Measurements from ENCODE around the gene PCDHGA6. TPM values are rescaled to one million over a fixed set of nuclear protein-coding genes. Genes with fewer than 3 reads are reported as not detected.
"Not testable (repeated sequence)": the region's sequence is repeated elsewhere in the genome, so short reads cannot be mapped to it uniquely, and the experiment has no call there.

The PCDHGA6 gene
- polyA plus RNA-seq (ENCODE audit: insufficient read length in 4 of 4), result 1 to 10 TPM; 5.4 to 9.1 (median 6.5) TPM

DNA sequence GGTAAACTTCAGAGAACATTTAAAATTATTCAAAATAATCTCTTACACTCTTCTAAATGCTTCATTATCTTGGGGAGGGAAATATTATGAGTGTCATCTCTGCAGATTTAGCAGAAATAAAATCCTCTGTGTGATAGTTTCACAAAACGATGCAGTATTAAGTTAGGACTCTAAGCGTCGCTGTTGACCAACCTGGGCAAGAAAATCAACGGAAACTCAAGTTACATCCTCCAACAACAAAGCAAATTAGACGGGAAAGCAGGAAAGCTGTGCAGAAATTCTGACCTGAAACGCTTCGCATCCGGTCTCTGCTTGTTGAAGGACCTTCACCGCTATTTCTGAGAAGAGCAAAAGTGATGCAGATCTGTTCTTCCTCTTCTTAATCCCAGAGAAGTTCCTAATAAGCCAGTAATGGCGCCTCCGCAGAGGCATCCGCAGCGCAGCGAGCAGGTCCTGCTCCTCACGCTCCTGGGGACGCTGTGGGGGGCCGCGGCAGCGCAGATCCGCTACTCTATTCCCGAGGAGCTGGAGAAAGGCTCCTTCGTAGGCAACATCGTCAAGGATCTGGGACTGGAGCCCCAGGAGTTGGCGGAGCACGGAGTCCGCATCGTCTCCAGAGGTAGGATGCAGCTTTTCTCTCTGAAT lies at the start of gene PCDHGA6:
PCDHGA6 (plus strand) TSS at position 219 of the 645 bp plus-strand sequence; CDS start at position 412, 193 bp downstream.
- DNase-seq (ENCODE audit: low read depth in 4 of 4, low spot score in 3 of 4), result no peak

DNA sequence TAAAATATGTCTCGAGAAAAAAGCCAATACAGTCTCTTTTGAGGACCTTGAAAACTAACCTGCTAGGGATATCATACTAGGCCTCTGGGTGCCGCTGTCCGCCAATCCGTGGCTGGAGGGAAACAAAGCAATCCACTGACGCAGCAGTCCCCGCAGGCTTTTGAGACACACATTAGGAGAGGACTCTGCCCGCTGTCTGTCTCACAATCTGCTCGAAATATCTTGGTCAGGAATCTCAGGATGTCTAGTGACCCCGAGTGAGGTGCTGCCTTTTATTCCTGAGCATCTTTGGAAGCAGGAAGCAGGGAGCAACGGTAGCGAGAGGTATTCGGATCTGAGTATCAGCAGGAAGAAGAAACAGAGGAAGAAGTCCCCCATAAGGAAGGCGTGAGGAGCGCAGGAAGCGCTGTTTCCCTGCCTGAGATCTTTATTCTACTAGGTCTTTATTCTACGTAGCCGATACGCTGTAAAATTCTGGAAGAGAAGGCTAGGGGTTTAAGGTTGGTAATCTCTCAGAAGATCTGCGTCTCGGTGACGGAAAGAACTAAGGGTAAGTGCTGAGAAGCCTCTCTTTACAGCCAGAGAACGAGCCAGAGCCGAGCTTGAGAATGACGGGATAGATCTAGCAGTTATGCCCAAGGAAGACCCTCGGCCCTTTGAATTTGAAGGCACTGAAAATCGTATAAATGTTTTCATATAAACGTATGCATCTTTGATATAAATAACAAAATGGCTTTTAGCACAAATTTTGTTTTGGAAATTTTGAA lies 47.4 kb upstream of the PCDHGA6 start:
- DNase-seq (ENCODE audit: low read depth in 4 of 4, low spot score in 3 of 4), result no peak

DNA sequence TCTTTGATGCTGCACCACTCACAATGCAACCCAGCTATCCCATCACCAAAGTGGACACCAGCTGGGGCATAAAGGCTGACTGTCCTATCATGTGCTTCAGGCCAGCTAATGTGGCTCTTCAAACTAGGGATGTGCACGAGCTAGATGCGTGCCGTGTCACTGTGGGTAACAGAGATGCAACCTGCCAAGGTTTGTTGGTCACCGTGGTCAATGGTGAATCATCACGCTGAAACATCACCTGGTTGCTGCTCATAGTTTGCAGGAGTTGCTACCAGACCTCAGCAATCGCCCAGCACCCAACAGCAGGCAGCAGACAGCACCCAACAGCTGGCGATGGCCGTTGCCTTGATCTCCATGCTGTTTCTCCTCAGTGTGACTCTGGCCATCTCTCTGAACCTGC lies 45.5 kb upstream of the PCDHGA6 start:
- no peak for DNase-seq (ENCODE audit: low read depth in 4 of 4, low spot score in 3 of 4)

DNA sequence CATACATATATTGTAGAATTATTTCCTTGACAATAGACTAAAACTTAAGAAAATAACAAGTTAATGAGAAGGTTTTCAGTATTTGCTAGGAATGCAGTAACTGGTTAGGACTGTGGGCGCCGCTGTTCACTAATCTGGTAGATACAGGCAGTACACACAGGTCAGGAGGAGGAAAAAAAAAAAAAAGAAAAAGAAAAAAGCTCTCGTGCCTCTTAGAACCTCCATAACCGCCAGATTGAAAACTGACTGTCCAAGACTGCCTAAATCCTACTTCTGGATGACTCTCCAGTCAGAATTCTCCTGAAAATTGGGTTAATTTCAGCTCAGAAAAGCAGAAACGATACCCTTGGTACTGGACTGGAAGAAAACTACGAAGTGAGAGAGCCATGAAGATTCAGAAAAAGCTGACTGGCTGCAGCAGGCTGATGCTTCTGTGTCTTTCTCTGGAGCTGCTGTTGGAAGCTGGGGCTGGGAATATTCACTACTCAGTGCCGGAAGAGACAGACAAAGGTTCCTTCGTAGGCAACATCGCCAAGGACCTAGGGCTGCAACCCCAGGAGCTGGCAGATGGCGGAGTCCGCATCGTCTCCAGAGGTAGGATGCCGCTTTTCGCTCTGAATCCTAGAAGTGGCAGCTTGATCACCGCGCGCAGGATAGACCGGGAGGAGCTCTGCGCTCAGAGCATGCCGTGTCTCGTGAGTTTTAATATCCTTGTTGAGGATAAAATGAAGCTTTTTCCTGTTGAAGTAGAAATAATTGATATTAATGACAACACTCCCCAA lies 43.2 kb upstream of the PCDHGA6 start, which contains the start of gene PCDHGA1:
PCDHGA1 (plus strand) TSS at position 216 of the 782 bp plus-strand sequence.
- DNase-seq (ENCODE audit: low read depth in 4 of 4, low spot score in 3 of 4), result no peak

DNA sequence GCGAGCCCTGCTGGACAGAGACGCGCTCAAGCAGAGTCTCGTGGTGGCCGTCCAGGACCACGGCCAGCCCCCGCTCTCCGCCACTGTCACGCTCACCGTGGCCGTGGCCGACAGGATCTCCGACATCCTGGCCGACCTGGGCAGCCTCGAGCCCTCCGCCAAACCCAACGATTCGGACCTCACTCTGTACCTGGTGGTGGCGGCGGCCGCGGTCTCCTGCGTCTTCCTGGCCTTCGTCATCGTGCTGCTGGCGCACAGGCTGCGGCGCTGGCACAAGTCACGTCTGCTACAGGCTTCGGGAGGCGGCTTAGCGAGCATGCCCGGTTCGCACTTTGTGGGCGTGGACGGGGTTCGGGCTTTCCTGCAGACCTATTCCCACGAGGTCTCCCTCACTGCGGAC lies 41.1 kb upstream of the PCDHGA6 start:
- not testable (repeated sequence) for DNase-seq (ENCODE audit: low read depth in 4 of 4, low spot score in 3 of 4)

DNA sequence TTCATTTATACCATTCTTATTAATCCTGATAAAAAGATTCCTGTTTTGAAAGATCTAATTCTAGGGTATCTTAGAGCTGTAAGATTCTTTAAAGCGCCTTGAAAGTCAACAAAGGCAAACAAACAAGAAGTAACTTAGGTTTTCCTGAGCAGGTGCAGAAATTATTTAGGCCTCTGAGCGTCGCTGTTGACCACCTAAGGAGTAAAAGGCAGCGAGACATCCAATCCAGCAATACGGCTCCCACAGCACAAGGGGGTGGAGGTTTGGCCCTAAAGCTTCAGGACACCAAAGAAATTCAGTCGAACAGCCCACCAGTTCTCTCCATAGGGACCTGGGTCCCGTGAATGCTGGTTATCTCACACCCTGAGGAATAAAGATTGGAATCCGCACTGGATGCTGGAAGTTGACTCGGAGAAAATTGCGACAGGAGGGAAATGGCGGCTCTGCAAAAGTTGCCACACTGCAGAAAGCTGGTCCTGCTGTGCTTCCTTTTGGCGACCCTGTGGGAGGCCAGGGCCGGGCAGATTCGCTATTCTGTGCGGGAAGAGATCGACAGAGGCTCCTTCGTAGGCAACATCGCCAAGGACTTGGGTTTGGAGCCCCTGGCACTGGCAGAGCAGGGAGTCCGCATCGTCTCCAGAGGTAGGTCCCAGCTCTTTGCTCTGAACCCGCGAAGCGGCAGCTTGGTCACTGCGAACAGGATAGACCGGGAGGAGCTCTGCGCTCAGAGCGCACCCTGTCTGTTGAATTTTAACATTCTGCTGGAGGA lies 35.0 kb upstream of the PCDHGA6 start, which contains the start of gene PCDHGA2:
PCDHGA2 (plus strand) TSS at position 223 of the 769 bp plus-strand sequence.
- DNase-seq (ENCODE audit: low read depth in 4 of 4, low spot score in 3 of 4), result no peak

DNA sequence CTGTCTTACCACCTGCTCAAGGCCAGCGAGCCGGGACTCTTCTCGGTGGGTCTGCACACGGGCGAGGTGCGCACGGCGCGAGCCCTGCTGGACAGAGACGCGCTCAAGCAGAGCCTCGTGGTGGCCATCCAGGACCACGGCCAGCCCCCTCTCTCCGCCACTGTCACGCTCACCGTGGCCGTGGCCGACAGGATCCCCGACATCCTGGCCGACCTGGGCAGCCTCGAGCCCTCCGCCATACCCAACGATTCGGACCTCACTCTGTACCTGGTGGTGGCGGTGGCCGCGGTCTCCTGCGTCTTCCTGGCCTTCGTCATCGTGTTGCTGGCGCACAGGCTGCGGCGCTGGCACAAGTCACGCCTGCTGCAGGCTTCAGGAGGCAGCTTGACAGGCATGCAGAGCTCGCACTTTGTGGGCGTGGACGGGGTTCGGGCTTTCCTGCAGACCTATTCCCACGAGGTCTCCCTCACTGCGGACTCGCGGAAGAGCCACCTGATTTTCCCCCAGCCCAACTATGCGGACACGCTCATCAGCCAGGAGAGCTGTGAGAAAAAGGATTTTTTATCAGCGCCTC lies 32.8 kb upstream of the PCDHGA6 start:
- not testable (repeated sequence) for DNase-seq (ENCODE audit: low read depth in 4 of 4, low spot score in 3 of 4)

DNA sequence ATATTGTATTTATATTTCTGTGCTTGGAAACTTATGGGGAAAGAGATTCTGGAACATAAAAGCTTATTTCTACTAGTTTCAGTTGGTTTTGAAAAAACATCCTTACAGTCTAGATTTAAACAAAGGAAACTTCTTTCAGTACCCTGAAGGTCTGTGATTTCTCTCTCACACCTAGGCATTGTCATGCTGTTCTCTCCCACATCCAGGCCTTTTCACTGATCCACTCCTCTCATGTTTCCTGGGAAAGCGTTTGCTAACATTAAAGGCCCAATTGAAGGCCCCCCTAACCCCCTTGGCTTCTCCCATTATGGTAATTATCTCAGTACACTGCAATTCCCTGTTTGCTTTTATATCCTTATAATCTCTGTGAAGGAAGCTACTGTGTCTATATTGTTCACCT lies 30.9 kb upstream of the PCDHGA6 start:
- DNase-seq (ENCODE audit: low read depth in 4 of 4, low spot score in 3 of 4), result no peak

DNA sequence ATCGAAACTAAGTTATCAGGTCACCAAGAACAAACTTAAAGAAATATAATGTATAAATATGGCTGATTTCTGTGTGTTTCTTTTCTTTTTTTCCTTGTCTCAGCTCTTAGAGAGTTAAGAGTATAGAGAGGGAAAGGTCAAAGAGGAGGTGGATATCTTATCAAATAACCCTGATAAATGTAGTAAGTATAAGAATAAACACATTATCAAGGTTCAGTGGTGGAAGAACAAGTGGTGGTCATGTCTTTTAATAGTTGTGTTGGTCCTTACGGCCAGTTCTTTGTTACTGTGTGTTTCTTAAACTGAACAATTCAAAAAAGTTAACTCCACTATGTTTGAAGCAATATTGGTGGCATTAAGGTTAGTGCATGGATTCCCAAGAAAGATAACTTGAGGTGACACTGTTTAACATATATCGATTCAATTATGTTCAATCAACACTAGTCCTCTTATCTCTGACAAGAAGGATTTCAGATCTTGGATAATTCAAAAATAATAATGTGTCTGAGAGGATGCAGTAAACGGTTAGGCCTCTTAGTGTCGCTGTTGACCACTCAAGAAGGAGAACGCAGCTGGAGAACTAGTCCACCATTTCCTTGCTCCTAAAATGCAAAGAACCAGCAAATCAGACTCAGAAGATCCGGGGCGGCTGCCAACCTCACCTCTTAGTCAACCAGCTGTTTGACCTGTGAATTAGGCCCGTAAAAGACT lies 30.3 kb upstream of the PCDHGA6 start, which contains the start of gene PCDHGA3:
PCDHGA3 (plus strand) TSS at position 588 of the 711 bp plus-strand sequence. CDS start 205 bp downstream, outside the sequence.
- no peak for DNase-seq (ENCODE audit: low read depth in 4 of 4, low spot score in 3 of 4)

DNA sequence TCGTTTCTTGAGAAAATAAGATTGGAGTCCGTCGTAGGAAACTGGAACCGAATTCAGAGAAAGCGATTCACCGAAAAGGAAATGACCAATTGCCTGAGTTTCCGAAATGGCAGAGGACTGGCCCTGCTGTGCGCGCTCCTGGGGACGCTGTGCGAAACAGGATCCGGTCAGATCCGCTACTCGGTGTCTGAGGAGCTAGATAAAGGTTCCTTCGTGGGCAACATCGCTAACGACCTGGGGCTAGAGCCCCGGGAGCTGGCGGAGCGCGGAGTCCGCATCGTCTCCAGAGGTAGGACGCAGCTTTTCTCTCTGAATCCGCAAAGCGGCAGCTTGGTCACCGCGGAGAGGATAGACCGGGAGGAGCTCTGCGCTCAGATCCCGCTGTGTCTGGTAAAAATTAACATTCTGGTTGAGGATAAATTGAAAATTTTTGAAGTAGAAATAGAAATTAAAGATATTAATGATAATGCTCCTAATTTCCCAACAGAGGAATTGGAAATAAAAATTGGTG lies 29.7 kb upstream of the PCDHGA6 start:
- no peak for DNase-seq (ENCODE audit: low read depth in 4 of 4, low spot score in 3 of 4)

DNA sequence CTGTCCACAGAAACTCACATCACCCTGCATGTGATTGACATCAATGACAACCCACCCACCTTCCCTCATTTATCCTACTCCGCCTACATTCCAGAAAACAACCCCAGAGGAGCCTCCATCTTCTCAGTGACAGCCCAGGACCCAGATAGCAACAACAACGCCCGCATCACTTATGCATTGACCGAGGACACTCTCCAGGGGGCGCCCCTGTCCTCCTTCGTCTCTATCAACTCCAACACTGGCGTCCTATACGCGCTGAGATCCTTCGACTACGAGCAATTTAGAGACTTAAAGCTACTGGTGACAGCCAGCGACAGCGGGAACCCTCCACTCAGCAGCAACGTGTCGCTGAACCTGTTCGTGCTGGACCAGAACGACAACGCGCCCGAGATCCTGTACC lies 28.4 kb upstream of the PCDHGA6 start:
- DNase-seq (ENCODE audit: low read depth in 4 of 4, low spot score in 3 of 4), result no peak

DNA sequence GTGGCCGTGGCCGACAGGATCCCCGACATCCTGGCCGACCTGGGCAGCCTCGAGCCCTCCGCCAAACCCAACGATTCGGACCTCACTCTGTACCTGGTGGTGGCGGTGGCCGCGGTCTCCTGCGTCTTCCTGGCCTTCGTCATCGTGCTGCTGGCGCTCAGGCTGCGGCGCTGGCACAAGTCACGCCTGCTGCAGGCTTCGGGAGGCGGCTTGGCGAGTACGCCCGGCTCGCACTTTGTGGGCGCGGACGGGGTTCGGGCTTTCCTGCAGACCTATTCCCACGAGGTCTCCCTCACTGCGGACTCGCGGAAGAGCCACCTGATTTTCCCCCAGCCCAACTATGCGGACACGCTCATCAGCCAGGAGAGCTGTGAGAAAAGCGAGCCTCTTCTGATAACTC lies 27.7 kb upstream of the PCDHGA6 start:
- DNase-seq (ENCODE audit: low read depth in 4 of 4, low spot score in 3 of 4), result not testable (repeated sequence)

DNA sequence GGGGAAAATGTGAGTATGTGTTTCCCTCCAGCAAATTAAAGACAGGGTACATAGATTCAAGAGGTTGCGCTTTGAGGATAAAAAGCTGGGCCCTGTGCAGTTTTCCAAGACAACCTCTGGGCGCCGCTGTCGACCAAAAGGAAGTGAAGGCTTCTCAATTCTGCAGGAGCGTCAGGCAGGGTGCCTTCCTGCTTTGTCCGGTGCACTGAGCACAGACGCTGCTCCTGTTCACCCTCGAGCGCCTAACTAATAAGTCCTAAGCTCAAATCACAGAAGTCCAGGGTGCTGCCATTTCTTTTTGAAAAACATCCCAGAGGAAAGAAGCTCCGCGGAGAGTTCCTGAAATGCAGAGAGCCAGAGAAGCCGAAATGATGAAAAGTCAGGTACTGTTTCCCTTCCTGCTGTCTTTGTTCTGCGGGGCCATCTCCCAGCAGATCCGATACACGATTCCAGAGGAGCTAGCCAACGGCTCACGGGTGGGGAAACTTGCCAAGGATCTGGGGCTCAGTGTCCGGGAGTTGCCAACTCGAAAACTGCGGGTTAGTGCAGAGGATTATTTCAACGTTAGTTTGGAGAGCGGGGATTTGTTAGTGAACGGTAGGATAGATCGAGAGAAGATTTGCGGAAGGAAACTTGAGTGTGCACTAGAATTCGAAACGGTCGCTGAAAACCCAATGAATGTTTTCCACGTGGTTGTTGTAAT lies 23.6 kb upstream of the PCDHGA6 start, which contains the start of gene PCDHGB1:
PCDHGB1 (plus strand) TSS at position 183 of the 703 bp plus-strand sequence; CDS start at position 345, 162 bp downstream.
- no peak for DNase-seq (ENCODE audit: low read depth in 4 of 4, low spot score in 3 of 4)

DNA sequence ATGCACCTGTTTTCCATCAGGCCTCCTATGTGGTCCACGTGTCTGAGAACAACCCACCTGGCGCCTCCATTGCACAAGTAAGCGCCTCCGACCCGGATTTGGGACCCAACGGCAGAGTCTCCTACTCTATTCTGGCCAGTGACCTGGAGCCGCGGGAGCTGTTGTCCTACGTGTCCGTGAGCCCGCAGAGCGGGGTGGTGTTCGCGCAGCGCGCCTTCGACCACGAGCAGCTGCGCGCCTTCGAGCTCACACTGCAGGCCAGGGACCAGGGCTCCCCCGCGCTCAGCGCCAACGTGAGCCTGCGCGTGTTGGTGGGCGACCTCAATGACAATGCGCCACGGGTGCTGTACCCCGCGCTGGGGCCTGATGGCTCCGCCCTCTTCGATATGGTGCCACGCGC lies 22.1 kb upstream of the PCDHGA6 start:
- no peak for DNase-seq (ENCODE audit: low read depth in 4 of 4, low spot score in 3 of 4)

DNA sequence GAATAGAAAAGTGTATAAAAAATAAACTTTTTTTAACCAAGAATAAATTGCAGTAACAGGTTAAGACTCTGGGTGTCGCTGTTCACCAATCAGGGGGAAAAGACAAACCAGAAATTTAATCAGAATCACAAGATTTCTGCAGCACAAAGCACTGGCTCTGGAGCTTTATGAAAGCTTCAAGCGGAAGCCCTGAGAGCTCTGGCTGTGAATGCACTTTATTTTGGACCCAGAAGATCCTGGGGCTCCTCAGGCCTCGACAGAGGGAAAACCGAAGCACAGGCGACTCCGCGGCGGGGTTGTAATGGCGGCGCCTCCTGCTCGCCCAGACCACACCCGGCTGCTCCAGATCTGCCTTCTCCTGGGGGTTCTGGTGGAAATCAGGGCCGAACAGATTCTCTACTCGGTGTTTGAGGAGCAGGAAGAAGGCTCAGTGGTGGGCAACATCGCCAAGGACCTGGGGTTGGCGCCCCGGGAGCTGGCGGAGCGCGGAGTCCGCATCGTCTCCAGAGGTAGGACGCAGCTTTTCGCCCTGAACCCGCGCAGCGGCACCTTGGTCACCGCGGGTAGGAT lies 18.7 kb upstream of the PCDHGA6 start, which contains the start of gene PCDHGA4:
PCDHGA4 (plus strand) TSS at position 122 of the 570 bp plus-strand sequence; CDS start at position 209, 87 bp downstream.
- DNase-seq (ENCODE audit: low read depth in 4 of 4, low spot score in 3 of 4), result no peak

DNA sequence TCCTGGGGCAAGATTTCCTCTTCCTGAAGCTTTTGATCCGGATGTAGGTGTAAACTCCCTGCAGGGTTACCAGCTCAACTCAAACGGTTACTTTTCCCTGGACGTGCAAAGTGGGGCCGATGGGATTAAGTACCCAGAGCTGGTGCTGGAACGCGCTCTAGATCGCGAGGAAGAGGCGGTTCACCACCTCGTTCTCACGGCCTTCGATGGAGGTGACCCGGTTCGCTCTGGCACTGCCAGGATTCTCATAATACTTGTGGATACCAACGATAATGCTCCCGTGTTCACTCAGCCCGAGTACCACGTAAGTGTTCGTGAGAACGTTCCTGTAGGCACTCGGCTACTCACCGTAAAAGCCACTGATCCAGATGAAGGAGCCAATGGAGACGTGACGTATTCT lies 18.1 kb upstream of the PCDHGA6 start:
- DNase-seq (ENCODE audit: low read depth in 4 of 4, low spot score in 3 of 4), result no peak

DNA sequence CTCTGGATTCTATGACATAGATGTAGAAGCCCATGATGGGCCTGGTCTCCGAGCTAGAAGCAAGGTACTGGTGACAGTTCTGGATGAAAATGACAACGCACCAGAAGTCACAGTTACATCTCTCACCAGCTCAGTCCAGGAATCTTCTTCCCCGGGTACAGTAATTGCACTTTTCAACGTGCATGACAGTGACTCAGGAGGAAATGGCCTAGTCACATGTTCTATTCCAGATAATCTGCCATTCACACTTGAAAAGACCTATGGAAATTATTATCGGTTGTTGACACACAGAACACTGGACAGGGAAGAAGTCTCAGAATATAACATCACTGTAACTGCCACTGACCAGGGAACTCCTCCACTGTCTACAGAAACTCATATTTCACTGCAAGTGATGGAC lies 17.6 kb upstream of the PCDHGA6 start:
- no peak for DNase-seq (ENCODE audit: low read depth in 4 of 4, low spot score in 3 of 4)

DNA sequence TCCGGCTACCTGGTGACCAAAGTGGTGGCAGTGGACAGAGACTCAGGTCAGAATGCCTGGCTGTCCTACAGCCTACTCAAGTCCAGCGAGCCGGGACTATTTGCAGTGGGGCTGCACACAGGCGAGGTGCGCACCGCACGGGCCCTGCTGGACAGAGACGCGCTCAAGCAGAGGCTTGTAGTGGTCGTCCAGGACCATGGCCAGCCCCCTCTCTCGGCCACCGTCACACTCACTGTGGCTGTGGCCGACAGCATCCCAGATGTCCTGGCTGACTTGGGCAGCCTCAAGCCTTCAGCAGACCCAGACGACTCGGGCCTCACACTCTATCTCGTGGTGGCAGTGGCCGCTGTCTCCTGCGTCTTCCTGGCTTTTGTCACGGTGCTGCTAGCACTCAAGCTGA lies 16.7 kb upstream of the PCDHGA6 start:
- DNase-seq (ENCODE audit: low read depth in 4 of 4, low spot score in 3 of 4), result no peak

All from right renal pelvis (tissue), 4 donors.